Mucosa of rectum (tissue), 2 donors: ENCODE data around the gene SNX8.

Experiments
- H3K27ac ChIP-seq, 2 donors: one replicate each; pipeline ENCODE4 v1.7.0; 2013; ENCODE audit warnings: inconsistent platforms in 2 of 2, low read depth in 2 of 2, low read length in 2 of 2
- H3K27me3 ChIP-seq, 2 donors: one replicate each; pipeline ENCODE4 v1.7.0; 2013; ENCODE audit warnings: low read length in 2 of 2; ENCODE audit not compliant: control insufficient read depth in 2 of 2, insufficient read depth in 2 of 2
- H3K36me3 ChIP-seq, 2 donors: one replicate each; pipeline ENCODE4 v1.7.0; 2013; ENCODE audit warnings: low read length in 2 of 2; ENCODE audit not compliant: control insufficient read depth in 2 of 2, insufficient read depth in 2 of 2
- H3K4me1 ChIP-seq, 2 donors: one replicate each; pipeline ENCODE4 v1.7.0; 2013; ENCODE audit warnings: low read length in 2 of 2, mild to moderate bottlenecking in 1 of 2; ENCODE audit not compliant: control insufficient read depth in 2 of 2, insufficient read depth in 2 of 2
- H3K4me3 ChIP-seq, 2 donors: one replicate each; pipeline ENCODE4 v1.7.0; 2013; ENCODE audit warnings: low read length in 2 of 2
- H3K9ac ChIP-seq, 2 donors: one replicate each; pipeline ENCODE4 v1.7.0; 2013; ENCODE audit warnings: low read length in 2 of 2, low read depth in 1 of 2, mild to moderate bottlenecking in 1 of 2
- H3K9me3 ChIP-seq, 2 donors: one replicate each; pipeline ENCODE4 v1.7.0; 2013; ENCODE audit warnings: low read length in 2 of 2; ENCODE audit not compliant: control insufficient read depth in 2 of 2
- donor health status: healthy.
- donor health status: Normal muscosa, but diverticular disease.

The SNX8 gene

GRCh38 chr7:2279896-2280295, 34.3 kb downstream of the SNX8 start:
- Histone ChIP-seq H3K9ac (no peak overlapping the region), H3K27ac (no peak overlapping the region), H3K36me3 (peaks cover 3 to 6% of the 10 kb centered on the region in 2 donors), H3K27me3 (no peaks in the 10 kb centered on the region), H3K4me3 (no peak overlapping the region), H3K4me1 (no peaks in the 10 kb centered on the region), H3K9me3 (no peaks in the 10 kb centered on the region)

DNA sequence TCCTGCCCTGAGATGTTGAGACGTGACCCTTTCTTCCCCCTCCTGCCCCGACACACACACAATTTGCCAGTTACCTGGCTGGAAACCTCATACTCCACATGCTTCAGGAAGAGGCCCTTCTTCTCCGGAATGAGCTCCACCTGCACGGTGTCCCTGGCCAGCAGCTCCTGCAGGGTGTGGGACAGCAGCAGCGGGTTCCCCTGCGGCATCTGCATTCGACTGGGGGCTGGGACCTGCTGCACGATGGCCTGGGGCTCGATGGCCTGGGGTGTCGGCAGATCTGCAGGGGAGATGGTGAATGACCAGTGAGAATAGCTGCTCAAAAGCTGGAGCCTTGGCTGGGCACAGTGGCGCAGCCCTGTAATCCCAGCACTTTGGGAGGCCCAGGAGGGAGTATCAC, 36.2 kb downstream of the SNX8 start:
- peaks cover 9 to 13% of the 10 kb centered on the region in 2 donors for H3K36me3 ChIP-seq
- H3K27ac ChIP-seq, result no peak overlapping the region
- H3K4me3 ChIP-seq, result no peak overlapping the region
- no peaks in the 10 kb centered on the region for H3K27me3 ChIP-seq
- H3K9ac ChIP-seq, result no peak overlapping the region
- H3K4me1 ChIP-seq, result no peaks in the 10 kb centered on the region
- no peaks in the 10 kb centered on the region for H3K9me3 ChIP-seq

GRCh38 chr7:2276107-2276506, 38.1 kb downstream of the SNX8 start:
- Histone ChIP-seq H3K27ac (no peak overlapping the region), H3K27me3 (no peaks in the 10 kb centered on the region), H3K4me3 (no peak overlapping the region), H3K36me3 (peaks cover 11 to 18% of the 10 kb centered on the region in 2 donors), H3K4me1 (no peaks in the 10 kb centered on the region), H3K9me3 (no peaks in the 10 kb centered on the region), H3K9ac (no peak overlapping the region)

- Histone ChIP-seq H3K4me1 (no peaks in the 10 kb centered on the region), H3K4me3 (no peak overlapping the region), H3K9me3 (no peaks in the 10 kb centered on the region), H3K36me3 (peaks cover 11 to 24% of the 10 kb centered on the region in 2 donors), H3K27ac (no peak overlapping the region), H3K9ac (no peak overlapping the region), H3K27me3 (no peaks in the 10 kb centered on the region)
Measured at GRCh38 chr7:2275101-2275500, 39.1 kb downstream of the SNX8 start.

GRCh38 chr7:2274666-2275065, 39.6 kb downstream of the SNX8 start:
- no peaks in the 10 kb centered on the region for H3K27me3 ChIP-seq
- no peaks in the 10 kb centered on the region for H3K4me1 ChIP-seq
- no peak overlapping the region for H3K27ac ChIP-seq
- H3K36me3 ChIP-seq, result peaks cover 11 to 24% of the 10 kb centered on the region in 2 donors
- no peak overlapping the region for H3K9ac ChIP-seq
- H3K9me3 ChIP-seq, result no peaks in the 10 kb centered on the region
- H3K4me3 ChIP-seq, result no peak overlapping the region

- H3K4me1 ChIP-seq, result no peaks in the 10 kb centered on the region
- peaks cover 11 to 24% of the 10 kb centered on the region in 2 donors for H3K36me3 ChIP-seq
- H3K9me3 ChIP-seq, result no peaks in the 10 kb centered on the region
- no peak overlapping the region for H3K4me3 ChIP-seq
- no peak overlapping the region for H3K27ac ChIP-seq
- no peaks in the 10 kb centered on the region for H3K27me3 ChIP-seq
- no peak overlapping the region for H3K9ac ChIP-seq
Measured at GRCh38 chr7:2273866-2274265, 40.4 kb downstream of the SNX8 start.

GRCh38 chr7:2272031-2272430, 42.2 kb downstream of the SNX8 start:
- no peaks in the 10 kb centered on the region for H3K4me1 ChIP-seq

GRCh38 chr7:2271273-2272026, 42.8 kb downstream of the SNX8 start:
- H3K9ac ChIP-seq, result no peak overlapping the region
- no peaks in the 10 kb centered on the region for H3K4me1 ChIP-seq
- no peak overlapping the region for H3K27ac ChIP-seq
- no peak overlapping the region for H3K4me3 ChIP-seq
- no peaks in the 10 kb centered on the region for H3K9me3 ChIP-seq
- no peaks in the 10 kb centered on the region for H3K27me3 ChIP-seq
- H3K36me3 ChIP-seq, result peaks cover 8 to 18% of the 10 kb centered on the region in 2 donors

More at GRCh38 chr7:2272031-2272430, 42.2 kb downstream of the SNX8 start:
- Histone ChIP-seq H3K9ac (no peak overlapping the region), H3K27ac (no peak overlapping the region), H3K27me3 (no peaks in the 10 kb centered on the region), H3K9me3 (no peaks in the 10 kb centered on the region), H3K4me3 (no peak overlapping the region), H3K36me3 (peaks cover 8 to 18% of the 10 kb centered on the region in 2 donors)

DNA sequence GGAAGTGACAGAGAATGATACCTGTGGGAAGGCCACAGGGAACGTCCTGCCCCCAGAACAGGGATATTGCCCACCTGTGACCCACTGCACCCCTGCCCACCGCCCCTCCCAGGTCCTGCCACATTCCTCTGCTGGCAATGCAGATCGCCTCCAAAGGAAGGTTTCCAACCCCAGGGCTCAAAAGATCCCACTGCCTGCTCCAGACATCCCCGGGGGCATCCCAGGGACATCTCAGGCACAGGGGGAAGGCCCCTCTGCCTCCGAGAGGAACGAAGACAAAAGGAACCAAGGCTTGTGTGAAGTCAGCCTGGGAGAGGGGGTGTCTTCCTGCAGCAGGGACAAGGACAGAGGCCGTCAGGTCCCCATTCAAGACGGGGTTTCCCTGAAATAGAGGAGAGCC, 43.7 kb downstream of the SNX8 start:
- H3K27ac ChIP-seq, result no peak overlapping the region
- H3K4me1 ChIP-seq, result no peaks in the 10 kb centered on the region
- peaks cover 8 to 18% of the 10 kb centered on the region in 2 donors for H3K36me3 ChIP-seq

GRCh38 chr7:2269991-2270460, 44.2 kb downstream of the SNX8 start:
- Histone ChIP-seq H3K27ac (no peak overlapping the region), H3K4me3 (no peak overlapping the region), H3K36me3 (peaks cover 8 to 19% of the 10 kb centered on the region in 2 donors), H3K27me3 (no peaks in the 10 kb centered on the region), H3K9ac (no peak overlapping the region), H3K4me1 (no peaks in the 10 kb centered on the region), H3K9me3 (no peaks in the 10 kb centered on the region)

More for the DNA sequence above, 43.7 kb downstream of the SNX8 start:
- Histone ChIP-seq H3K9ac (no peak overlapping the region), H3K27me3 (no peaks in the 10 kb centered on the region), H3K9me3 (no peaks in the 10 kb centered on the region), H3K4me3 (no peak overlapping the region)
